Measurements from ENCODE around the gene ASMTL. TPM values are rescaled to one million over a fixed set of nuclear protein-coding genes. Genes with fewer than 3 reads are reported as not detected.
"Not testable (repeated sequence)": the region's sequence is repeated elsewhere in the genome, so short reads cannot be mapped to it uniquely, and the experiment has no call there.

The ASMTL gene
- total and polyA plus RNA-seq, 3 experiments from 2014 or later = 26.1 to 47.9 (median 26.5) TPM

DNA sequence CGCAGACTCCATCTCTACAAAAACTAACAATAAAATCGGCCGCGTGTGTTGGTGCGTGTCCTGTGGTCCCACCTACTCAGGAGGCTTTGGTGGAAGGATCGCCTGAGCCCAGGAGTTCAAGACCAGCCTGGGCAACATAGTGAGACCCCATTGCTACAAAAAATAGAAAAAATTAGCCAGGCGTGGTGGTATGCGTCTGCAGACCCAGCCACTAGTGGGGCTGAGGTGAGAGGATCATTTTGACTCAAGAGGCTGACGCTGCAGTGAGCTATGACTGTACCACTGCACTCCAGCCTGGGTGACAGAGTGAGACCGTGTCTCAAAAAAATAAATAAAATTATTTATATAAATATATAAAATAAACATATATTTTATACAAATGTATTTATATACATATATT is 22.3 kb downstream of the ASMTL start:
- no peak overlapping the region for H3K27ac Mint-ChIP-seq
- DNase-seq = no peak

DNA sequence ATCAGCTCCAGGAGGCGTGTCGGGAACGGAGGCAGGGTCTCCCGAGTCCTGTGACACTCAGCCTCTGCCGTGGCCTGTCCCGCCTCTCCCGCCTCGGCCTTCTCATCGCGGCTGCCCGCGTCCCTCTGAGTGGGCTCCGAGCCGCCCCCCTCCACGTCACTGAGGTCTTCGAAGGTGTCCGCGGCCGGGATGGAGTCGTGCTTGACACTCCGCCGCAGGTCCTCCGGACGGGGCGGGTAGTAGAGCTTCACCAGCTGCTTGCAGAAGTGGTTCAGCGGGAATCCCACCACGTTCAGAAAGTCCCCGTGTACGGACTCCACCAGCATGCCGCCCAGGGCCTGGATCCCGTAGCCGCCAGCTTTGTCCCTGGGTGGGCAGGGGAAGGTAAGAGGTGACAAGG is 25.0 kb downstream of the ASMTL start:
- Mint-ChIP-seq H3K9me3 (peaks cover 0 to 9% (median 6%) of the 10 kb centered on the region in 5 donors), H3K4me1 (peaks cover 0 to 4% (median 0%) of the 10 kb centered on the region in 3 donors), H3K4me3 (no peak overlapping the region), H3K27ac (no peak overlapping the region), H3K27me3 (no peaks in the 10 kb centered on the region), H3K36me3 (peaks cover 5 to 44% (median 27%) of the 10 kb centered on the region in 3 donors)
- H3K27ac ChIP-seq (ENCODE audit: low read depth, low read length) = no peak overlapping the region
- no peak overlapping the region for H3K4me3 ChIP-seq (ENCODE audit: low read length)
- ChIA-PET POLR2A (no interaction called here), CTCF (no interaction called here)
- H3K9me3 ChIP-seq (ENCODE audit: low read length) = peaks cover 7% of the 10 kb centered on the region
- H3K4me1 ChIP-seq (ENCODE audit: insufficient read depth, low read length) = no peaks in the 10 kb centered on the region
- H3K27me3 ChIP-seq (ENCODE audit: insufficient read depth, low read length, poor library complexity, severe bottlenecking) = no peaks in the 10 kb centered on the region
- H3K36me3 ChIP-seq (ENCODE audit: insufficient read depth, low read length) = peaks cover 18% of the 10 kb centered on the region
- DNase-seq = no peak

More for the DNA sequence above, 22.3 kb downstream of the ASMTL start:
- CTCF ChIA-PET = no interaction called here
- Histone ChIP-seq H3K27ac (ENCODE audit: low read depth, low read length) (no peak overlapping the region), H3K4me1 (ENCODE audit: insufficient read depth, low read length) (no peaks in the 10 kb centered on the region), H3K4me3 (ENCODE audit: low read length) (no peak overlapping the region), H3K9me3 (ENCODE audit: low read length) (no peaks in the 10 kb centered on the region), H3K27me3 (ENCODE audit: insufficient read depth, low read length, poor library complexity, severe bottlenecking) (no peaks in the 10 kb centered on the region), H3K36me3 (ENCODE audit: insufficient read depth, low read length) (peaks cover 4% of the 10 kb centered on the region)
- Mint-ChIP-seq H3K4me1 (no peaks in the 10 kb centered on the region), H3K9me3 (no peaks in the 10 kb centered on the region), H3K4me3 (no peak overlapping the region), H3K27me3 (no peaks in the 10 kb centered on the region), H3K36me3 (peaks cover 4 to 43% (median 10%) of the 10 kb centered on the region in 3 donors)
- POLR2A ChIA-PET = no interaction called here

DNA sequence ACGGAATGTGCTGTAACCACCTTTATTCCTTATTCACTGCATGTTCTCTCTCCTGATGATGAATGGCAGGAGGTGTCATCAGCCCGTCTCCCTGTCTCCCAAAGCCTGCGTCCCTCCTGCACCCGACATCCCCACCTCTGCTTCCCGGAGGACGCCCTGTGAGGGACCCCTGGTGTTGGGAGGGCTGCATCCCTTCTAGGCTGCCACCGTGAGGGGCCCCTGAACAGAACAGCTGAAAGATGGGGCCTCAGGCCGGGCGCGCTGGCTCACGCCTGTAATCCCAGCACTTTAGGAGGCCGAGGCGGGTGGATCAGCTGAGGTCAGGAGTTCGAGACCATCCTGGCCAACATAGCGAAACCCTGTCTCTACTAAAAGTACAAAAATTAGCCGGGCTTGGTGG is 26.4 kb downstream of the ASMTL start:
- H3K4me1 ChIP-seq (ENCODE audit: insufficient read depth, low read length); CTCF ChIA-PET; DNase-seq; H3K27me3 ChIP-seq (ENCODE audit: insufficient read depth, low read length, poor library complexity, severe bottlenecking); POLR2A ChIA-PET; H3K27ac ChIP-seq (ENCODE audit: low read depth, low read length); H3K4me1 Mint-ChIP-seq; H3K4me3 ChIP-seq (ENCODE audit: low read length); H3K4me3 Mint-ChIP-seq; H3K27ac Mint-ChIP-seq; H3K27me3 Mint-ChIP-seq: not testable (repeated sequence)
- H3K36me3 Mint-ChIP-seq = peaks cover 12 to 53% (median 39%) of the 10 kb centered on the region in 3 donors
- peaks cover 20% of the 10 kb centered on the region for H3K9me3 ChIP-seq (ENCODE audit: low read length)
- peaks cover 0 to 16% (median 11%) of the 10 kb centered on the region in 5 donors for H3K9me3 Mint-ChIP-seq
- peaks cover 31% of the 10 kb centered on the region for H3K36me3 ChIP-seq (ENCODE audit: insufficient read depth, low read length)

DNA sequence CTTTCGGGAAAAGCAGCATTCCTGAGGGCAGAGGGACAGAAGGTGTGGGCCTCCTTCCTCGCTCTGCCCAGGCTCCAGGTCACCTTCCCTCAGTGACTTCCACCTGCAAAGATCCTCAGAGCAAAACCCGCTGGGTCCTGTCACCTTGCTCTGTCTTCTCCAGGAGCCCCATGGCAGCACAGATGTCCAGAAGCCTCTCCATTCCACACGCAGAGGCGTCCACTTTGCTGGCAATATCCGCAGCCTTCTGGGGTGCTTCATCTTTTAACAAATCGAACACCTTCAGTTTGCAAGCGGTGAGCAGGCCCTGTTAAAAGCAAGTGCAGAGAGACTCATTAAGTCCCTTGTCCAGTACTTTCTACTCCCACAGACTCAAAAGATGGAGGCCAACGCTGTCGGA is 27.3 kb downstream of the ASMTL start:
- Histone ChIP-seq H3K27ac (ENCODE audit: low read depth, low read length) (no peak overlapping the region), H3K36me3 (ENCODE audit: insufficient read depth, low read length) (peaks cover 34% of the 10 kb centered on the region), H3K9me3 (ENCODE audit: low read length) (peaks cover 20% of the 10 kb centered on the region), H3K27me3 (ENCODE audit: insufficient read depth, low read length, poor library complexity, severe bottlenecking) (no peaks in the 10 kb centered on the region), H3K4me3 (ENCODE audit: low read length) (no peak overlapping the region), H3K4me1 (ENCODE audit: insufficient read depth, low read length) (no peaks in the 10 kb centered on the region)
- Mint-ChIP-seq H3K9me3 (peaks cover 0 to 16% (median 11%) of the 10 kb centered on the region in 5 donors), H3K36me3 (peaks cover 12 to 59% (median 43%) of the 10 kb centered on the region in 3 donors), H3K27ac (no peak overlapping the region), H3K4me3 (no peak overlapping the region), H3K27me3 (no peaks in the 10 kb centered on the region), H3K4me1 (peaks cover 0 to 4% (median 0%) of the 10 kb centered on the region in 3 donors)
- ChIA-PET POLR2A (no interaction called here), CTCF (no interaction called here)
- no peak for DNase-seq

DNA sequence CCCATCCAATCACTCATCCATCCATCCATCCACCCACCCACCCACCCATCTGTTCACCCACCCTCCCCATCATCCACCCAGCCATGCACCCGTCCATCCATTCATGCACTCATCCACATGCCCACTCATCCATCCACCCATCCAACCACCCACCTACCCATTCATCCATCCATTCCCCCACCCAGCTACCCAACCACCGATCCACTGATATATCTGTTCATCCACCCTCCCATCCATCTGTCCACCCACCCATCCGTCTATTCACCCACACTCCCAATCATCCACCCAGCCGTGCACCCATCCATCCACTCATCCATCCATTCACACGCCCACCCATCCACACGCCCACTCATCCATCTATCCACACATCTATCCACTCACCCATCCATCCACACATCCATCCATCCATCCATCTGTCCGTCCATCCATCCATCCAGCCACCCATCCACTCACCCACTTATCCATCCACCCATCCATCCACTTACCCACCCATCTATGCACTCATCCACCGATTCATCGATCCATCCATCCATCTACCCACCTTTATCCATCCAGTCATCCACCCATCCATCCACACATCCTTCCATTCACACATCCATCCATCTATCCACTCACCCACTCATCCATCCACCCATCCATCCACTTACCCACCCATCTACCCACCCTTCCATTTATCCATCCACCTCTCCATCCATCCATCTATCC is 28.4 kb downstream of the ASMTL start:
- Mint-ChIP-seq H3K27ac (no peak overlapping the region), H3K4me3 (no peak overlapping the region), H3K27me3 (no peaks in the 10 kb centered on the region), H3K4me1 (peaks cover 0 to 11% (median 0%) of the 10 kb centered on the region in 3 donors), H3K36me3 (peaks cover 18 to 64% (median 51%) of the 10 kb centered on the region in 3 donors), H3K9me3 (peaks cover 0 to 21% (median 11%) of the 10 kb centered on the region in 5 donors)
- H3K36me3 ChIP-seq (ENCODE audit: insufficient read depth, low read length) = peaks cover 34% of the 10 kb centered on the region
- no peaks in the 10 kb centered on the region for H3K4me1 ChIP-seq (ENCODE audit: insufficient read depth, low read length)
- no peak for DNase-seq
- peaks cover 20% of the 10 kb centered on the region for H3K9me3 ChIP-seq (ENCODE audit: low read length)
- ChIA-PET POLR2A (no interaction called here), CTCF (no interaction called here)
- no peak overlapping the region for H3K27ac ChIP-seq (ENCODE audit: low read depth, low read length)
- H3K27me3 ChIP-seq (ENCODE audit: insufficient read depth, low read length, poor library complexity, severe bottlenecking) = no peaks in the 10 kb centered on the region
- no peak overlapping the region for H3K4me3 ChIP-seq (ENCODE audit: low read length)

DNA sequence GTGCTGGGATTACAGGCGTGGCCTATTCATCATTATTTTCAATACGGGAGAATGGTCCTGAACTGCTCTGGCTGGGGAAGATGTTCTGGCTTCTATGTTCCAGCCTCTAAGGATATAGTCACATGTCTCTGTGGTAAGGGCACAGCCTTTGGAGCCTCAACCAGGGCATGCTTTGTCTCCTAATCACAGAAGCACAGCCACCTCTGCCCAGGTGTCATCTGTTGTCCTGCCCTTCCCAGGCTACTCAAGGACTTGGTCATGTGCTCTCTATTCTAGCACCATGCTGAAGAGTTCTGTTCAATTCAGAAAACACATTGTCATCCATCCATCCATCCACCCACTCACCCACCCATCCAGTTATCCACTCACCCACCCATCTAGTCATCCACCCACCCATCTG is 29.5 kb downstream of the ASMTL start:
- peaks cover 20% of the 10 kb centered on the region for H3K9me3 ChIP-seq (ENCODE audit: low read length)
- H3K4me1 ChIP-seq (ENCODE audit: insufficient read depth, low read length) = no peaks in the 10 kb centered on the region
- Mint-ChIP-seq H3K27me3 (no peaks in the 10 kb centered on the region), H3K27ac (no peak overlapping the region), H3K36me3 (peaks cover 18 to 67% (median 51%) of the 10 kb centered on the region in 3 donors), H3K4me3 (no peak overlapping the region), H3K4me1 (peaks cover 0 to 11% (median 0%) of the 10 kb centered on the region in 3 donors), H3K9me3 (peaks cover 0 to 21% (median 11%) of the 10 kb centered on the region in 5 donors)
- POLR2A ChIA-PET = no interaction called here
- no peaks in the 10 kb centered on the region for H3K27me3 ChIP-seq (ENCODE audit: insufficient read depth, low read length, poor library complexity, severe bottlenecking)
- no peak overlapping the region for H3K4me3 ChIP-seq (ENCODE audit: low read length)
- no peak overlapping the region for H3K27ac ChIP-seq (ENCODE audit: low read depth, low read length)
- CTCF ChIA-PET = no interaction called here
- DNase-seq = no peak
- H3K36me3 ChIP-seq (ENCODE audit: insufficient read depth, low read length) = peaks cover 40% of the 10 kb centered on the region

DNA sequence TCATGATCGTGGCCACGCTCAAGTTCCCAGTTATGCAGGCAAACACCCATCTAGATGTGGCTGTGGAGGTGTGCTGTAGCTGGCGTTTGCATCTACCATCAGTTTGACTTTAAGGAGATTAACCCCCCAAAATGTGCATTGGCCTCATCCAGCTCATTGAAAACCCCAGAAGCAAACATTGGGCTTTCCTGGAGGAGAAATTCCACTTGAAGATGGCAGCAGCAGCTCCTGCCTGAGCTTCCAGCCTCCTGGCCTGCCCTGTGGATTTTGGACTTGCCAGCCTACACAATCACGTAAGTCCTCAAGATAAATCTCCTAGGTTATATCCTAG is 30.6 kb downstream of the ASMTL start:
- Histone ChIP-seq H3K9me3 (ENCODE audit: low read length) (peaks cover 20% of the 10 kb centered on the region), H3K27ac (ENCODE audit: low read depth, low read length) (no peak overlapping the region), H3K27me3 (ENCODE audit: insufficient read depth, low read length, poor library complexity, severe bottlenecking) (no peaks in the 10 kb centered on the region), H3K4me3 (ENCODE audit: low read length) (no peak overlapping the region), H3K4me1 (ENCODE audit: insufficient read depth, low read length) (no peaks in the 10 kb centered on the region), H3K36me3 (ENCODE audit: insufficient read depth, low read length) (peaks cover 50% of the 10 kb centered on the region)
- H3K4me3 Mint-ChIP-seq = no peak overlapping the region
- no peak for DNase-seq
- H3K27ac Mint-ChIP-seq = no peak overlapping the region
- peaks cover 0 to 11% (median 0%) of the 10 kb centered on the region in 3 donors for H3K4me1 Mint-ChIP-seq
- H3K36me3 Mint-ChIP-seq = peaks cover 18 to 62% (median 48%) of the 10 kb centered on the region in 3 donors
- ChIA-PET CTCF (no interaction called here), POLR2A (no interaction called here)
- H3K27me3 Mint-ChIP-seq = no peaks in the 10 kb centered on the region
- H3K9me3 Mint-ChIP-seq = peaks cover 0 to 21% (median 11%) of the 10 kb centered on the region in 5 donors

DNA sequence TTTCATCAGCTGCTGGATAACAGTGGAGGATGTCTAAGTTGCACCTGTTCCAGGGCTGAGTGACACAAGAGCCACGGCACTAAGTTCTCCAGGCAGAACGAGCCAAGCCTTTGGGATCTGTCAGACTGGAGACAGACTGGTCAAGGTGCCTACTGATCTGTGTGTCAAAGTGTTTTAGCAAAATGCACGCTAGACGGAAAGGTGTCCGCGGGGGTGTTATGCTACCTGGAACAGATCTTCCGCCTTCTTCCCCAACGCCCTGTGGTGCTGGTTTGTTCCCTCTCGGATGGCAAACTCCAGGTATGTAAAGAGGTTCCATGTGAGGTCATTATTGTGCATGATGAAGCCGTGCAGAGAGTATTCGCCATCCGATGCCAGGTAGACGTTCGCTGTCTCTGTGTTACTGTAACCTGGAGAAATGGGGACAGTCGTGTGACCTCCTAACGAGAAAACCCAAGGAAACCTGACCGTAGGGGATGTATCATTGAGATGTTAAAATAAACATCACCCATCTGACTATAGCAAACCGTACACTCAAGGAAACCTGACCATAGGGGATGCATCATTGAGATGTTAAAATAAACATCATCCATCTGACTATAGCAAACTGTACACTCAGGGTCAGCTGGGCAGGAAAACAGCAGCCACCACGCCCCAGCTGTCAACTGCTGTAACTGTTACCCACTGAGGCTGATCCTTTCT is 31.1 kb downstream of the ASMTL start:
- Histone ChIP-seq H3K4me1 (ENCODE audit: insufficient read depth, low read length) (no peaks in the 10 kb centered on the region), H3K27me3 (ENCODE audit: insufficient read depth, low read length, poor library complexity, severe bottlenecking) (no peaks in the 10 kb centered on the region), H3K36me3 (ENCODE audit: insufficient read depth, low read length) (peaks cover 56% of the 10 kb centered on the region), H3K27ac (ENCODE audit: low read depth, low read length) (no peak overlapping the region), H3K4me3 (ENCODE audit: low read length) (no peak overlapping the region), H3K9me3 (ENCODE audit: low read length) (peaks cover 20% of the 10 kb centered on the region)
- no peaks in the 10 kb centered on the region for H3K27me3 Mint-ChIP-seq
- no peak overlapping the region for H3K4me3 Mint-ChIP-seq
- ChIA-PET CTCF (no interaction called here), POLR2A (no interaction called here)
- H3K4me1 Mint-ChIP-seq = peaks cover 0 to 11% (median 0%) of the 10 kb centered on the region in 3 donors
- peaks cover 0 to 21% (median 11%) of the 10 kb centered on the region in 5 donors for H3K9me3 Mint-ChIP-seq
- H3K27ac Mint-ChIP-seq = peak overlapping the region in 1 of 8 donors; percentile 73
- no peak for DNase-seq
- peaks cover 18 to 57% (median 45%) of the 10 kb centered on the region in 3 donors for H3K36me3 Mint-ChIP-seq

Data from CD8-positive, alpha-beta memory T cell (primary cell).